Gastroesophageal sphincter (tissue), 3 donors: ENCODE measurements around the gene PLEKHG5.

ENCODE experiments used
- CTCF ChIP-seq, 4 experiments: fragments of 200-600 bp in 2 of 4; fragments of 450-650 bp in 2 of 4; sonication (generic) in 1 of 4; IDR thresholded peaks; one replicate each; pipeline ENCODE4 v1.5.1; 2017 to 2019; ENCODE audit warnings: antibody characterized with exemption in 4 of 4, mild to moderate bottlenecking in 2 of 4, moderate library complexity in 2 of 4
- EP300 ChIP-seq: sonication (generic); formaldehyde crosslinking; IDR thresholded peaks from one replicate; pipeline ENCODE4 v1.6.1; 2017; ENCODE audit warnings: antibody characterized with exemption, mild to moderate bottlenecking
- POLR2A ChIP-seq, 2 donors: fragments of 450-650 bp; IDR thresholded peaks; one replicate each; pipeline ENCODE4 v1.6.1; 2017; ENCODE audit warnings: antibody characterized with exemption in 2 of 2, mild to moderate bottlenecking in 2 of 2, moderate library complexity in 1 of 2
- POLR2AphosphoS5 ChIP-seq: sonication (generic); formaldehyde crosslinking; IDR thresholded peaks from one replicate; pipeline ENCODE4 v1.6.1; 2017; ENCODE audit warnings: antibody characterized with exemption

GRCh38 chr1:6509919-6510291 lies 18.4 kb upstream of the PLEKHG5 start:
- TF ChIP-seq EP300: no peak
- TF ChIP-seq CTCF (IDR thresholded peaks at IDR 0.05): no peak
- no peak for TF ChIP-seq POLR2AphosphoS5
- no peak for TF ChIP-seq POLR2A (IDR thresholded peaks at IDR 0.05)
